Neural progenitor cell (in vitro differentiated cells): Measurements from ENCODE around the gene NXT1. TPM values are rescaled to one million over a fixed set of nuclear protein-coding genes. Genes with fewer than 3 reads are reported as not detected.

Source experiments
- DNase-seq: peaks from one replicate; pipeline ENCODE4 v3.0.0-alpha.2; 2016; ENCODE audit warnings: low spot score
- H2AFZ ChIP-seq: fragments of 200-600 bp; sonication (generic); replicated peaks from 2 replicates; pipeline ENCODE4 v1.6.1; 2016; ENCODE audit warnings: antibody characterized with exemption
- H3F3A ChIP-seq: fragments of 200-600 bp; sonication (generic); 2 replicates; pipeline ENCODE4 v1.6.1; 2016; ENCODE audit warnings: antibody characterized with exemption, low read depth
- H3K27ac ChIP-seq: fragments of 200-600 bp; sonication (generic); 2 replicates; pipeline ENCODE4 v1.5.1; 2016; ENCODE audit warnings: mild to moderate bottlenecking
- H3K27me3 ChIP-seq: fragments of 200-600 bp; sonication (generic); 2 replicates; pipeline ENCODE4 v1.6.1; 2016; ENCODE audit warnings: mild to moderate bottlenecking, moderate library complexity
- H3K36me3 ChIP-seq: fragments of 200-600 bp; sonication (generic); 2 replicates; pipeline ENCODE4 v1.5.1; 2016
- H3K4me1 ChIP-seq: fragments of 200-600 bp; sonication (generic); 2 replicates; pipeline ENCODE4 v1.6.1; 2016; ENCODE audit warnings: mixed run types
- H3K4me2 ChIP-seq: fragments of 200-600 bp; sonication (generic); 2 replicates; pipeline ENCODE4 v1.6.1; 2016
- H3K4me3 ChIP-seq: fragments of 200-600 bp; sonication (generic); 2 replicates; pipeline ENCODE4 v1.5.1; 2016
- H3K79me2 ChIP-seq: fragments of 200-600 bp; sonication (generic); 2 replicates; pipeline ENCODE4 v1.6.1; 2016; ENCODE audit warnings: low read depth
- H3K9ac ChIP-seq: fragments of 200-600 bp; sonication (generic); 2 replicates; pipeline ENCODE4 v1.6.1; 2016
- H3K9me3 ChIP-seq: fragments of 200-600 bp; sonication (generic); 2 replicates; pipeline ENCODE4 v1.5.1; 2016; ENCODE audit warnings: low read depth
- H4K20me1 ChIP-seq: fragments of 200-600 bp; sonication (generic); 2 replicates; pipeline ENCODE4 v1.6.1; 2016; ENCODE audit warnings: low read depth
- H3K27ac Mint-ChIP-seq: 3 replicates; pipeline ENCODE4 v1.8.0; 2021; ENCODE audit warnings: mixed read lengths
- H3K27me3 Mint-ChIP-seq: 2 replicates; pipeline ENCODE4 v1.8.0; 2022; ENCODE audit warnings: low read depth, mild to moderate bottlenecking, inconsistent platforms, moderate library complexity, mixed read lengths; ENCODE audit not compliant: insufficient read depth
- H3K36me3 Mint-ChIP-seq: 3 replicates; pipeline ENCODE4 v1.8.0; 2021; ENCODE audit warnings: mixed read lengths
- H3K4me1 Mint-ChIP-seq: 3 replicates; pipeline ENCODE4 v1.8.0; 2021; ENCODE audit warnings: mixed read lengths
- H3K4me3 Mint-ChIP-seq: 3 replicates; pipeline ENCODE4 v1.8.0; 2021; ENCODE audit warnings: mild to moderate bottlenecking, moderate library complexity, mixed read lengths
- H3K9me3 Mint-ChIP-seq: 3 replicates; pipeline ENCODE4 v1.8.0; 2020; ENCODE audit warnings: mixed read lengths
- CTCF ChIP-seq: fragments of 200-600 bp; sonication (generic); IDR thresholded peaks from 2 replicates; pipeline ENCODE4 v1.5.1; 2017; ENCODE audit warnings: antibody characterized with exemption, mild to moderate bottlenecking
- EZH2 ChIP-seq: fragments of 200-600 bp; sonication (generic); IDR thresholded peaks from 2 replicates; pipeline ENCODE4 v1.6.1; 2017; ENCODE audit warnings: antibody characterized with exemption, mild to moderate bottlenecking, moderate library complexity
- EZH2phosphoT487 ChIP-seq: fragments of 200-600 bp; sonication (generic); IDR thresholded peaks from 2 replicates; pipeline ENCODE4 v1.6.1; 2017; ENCODE audit warnings: antibody characterized with exemption
- total RNA-seq: library from RNA; depleted of rRNA; stranded (reverse); fragments of >200 nt; gene quantifications from 2 replicates; pipeline ENCODE4 v1.2.3, GENCODE V29; 2015; ENCODE audit warnings: low replicate concordance

The NXT1 gene
- total RNA-seq, 1 donor from 2014 or later: 14.6 TPM

DNA sequence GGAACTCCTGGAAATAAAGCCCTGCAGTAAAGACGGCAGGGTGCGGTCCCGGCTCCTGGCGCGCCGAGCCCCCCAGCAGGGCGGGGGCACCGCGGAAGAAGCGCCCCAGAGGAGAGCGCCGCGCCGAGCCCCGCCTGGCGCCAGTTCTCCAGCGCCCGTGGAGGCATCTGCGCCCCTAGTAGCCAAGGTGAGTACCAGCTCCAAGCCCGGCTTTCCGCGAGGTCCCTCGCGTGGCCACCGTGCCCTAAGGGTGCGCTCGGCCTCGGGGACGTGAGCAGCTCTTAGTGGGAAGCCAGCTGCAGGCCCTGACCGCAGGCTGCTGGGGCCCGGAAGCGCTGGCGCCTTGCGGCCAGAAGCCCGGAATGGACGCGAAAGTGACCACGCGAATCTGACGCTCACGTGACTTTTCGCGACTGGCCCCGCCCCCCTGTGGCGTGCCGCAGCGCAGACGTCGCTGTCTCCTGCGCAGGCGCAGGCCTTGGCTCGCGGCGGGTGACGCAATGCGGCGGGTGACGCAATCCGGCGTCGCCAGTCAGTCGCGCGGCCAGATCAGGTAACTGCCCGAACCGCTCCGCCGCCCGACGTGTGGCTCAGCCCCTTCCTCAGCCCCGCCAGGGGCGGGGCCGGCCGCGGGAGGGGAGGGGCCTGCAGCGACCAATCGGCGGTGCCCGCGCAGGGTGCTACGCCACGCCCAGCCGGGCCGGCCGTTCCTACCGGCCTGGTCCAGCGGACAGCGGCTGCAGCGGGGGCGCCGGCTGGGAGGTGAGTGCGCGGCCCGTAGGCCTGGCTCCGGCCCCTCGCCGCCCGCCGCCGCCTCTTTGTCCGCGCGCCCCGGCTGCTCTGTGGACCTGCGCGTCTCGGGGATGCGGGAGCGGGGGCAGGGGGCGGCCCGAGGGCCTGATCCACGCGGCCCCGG, 11.1 kb downstream of the NXT1 start, which contains the start of gene GZF1:
Gene GZF1 (plus strand): TSS at position 707 of the 916 bp plus-strand sequence. CDS start 2,202 bp downstream, outside the sequence.
- Histone ChIP-seq H3K4me3 (peak within 1 kb of the TSS; percentile 78), H3K9ac (peak within 1 kb of the TSS; percentile 98), H3K27ac (peak within 1 kb of the TSS; percentile 96), H3K4me1 (peaks cover 24% of the 10 kb centered on the region), H4K20me1 (peaks cover 42% of the 10 kb centered on the region), H3K9me3 (no peaks in the 10 kb centered on the region), H3K4me2 (peak within 1 kb of the TSS; percentile 95), H3K79me2 (peaks cover 44% of the 10 kb centered on the region), H3K36me3 (no peaks in the 10 kb centered on the region), H3K27me3 (no peaks in the 10 kb centered on the region), H3F3A (peaks cover 19% of the 10 kb centered on the region), H2AFZ (peak within 1 kb of the TSS; percentile 74)
- DNase-seq: peak; percentile 99
- no peaks in the 10 kb centered on the region for H3K9me3 Mint-ChIP-seq
- H3K4me1 Mint-ChIP-seq: peaks cover 34% of the 10 kb centered on the region
- H3K36me3 Mint-ChIP-seq: peaks cover 14% of the 10 kb centered on the region
- H3K4me3 Mint-ChIP-seq: peak within 1 kb of the TSS; percentile 95
- peak within 1 kb of the TSS; percentile 90 for H3K27ac Mint-ChIP-seq
- no peak for TF ChIP-seq EZH2phosphoT487
- peaks cover 2% of the 10 kb centered on the region for H3K27me3 Mint-ChIP-seq

- Histone ChIP-seq H3K9me3 (no peaks in the 10 kb centered on the region), H3F3A (peaks cover 10% of the 10 kb centered on the region), H3K27ac (peak overlapping the region; percentile 96), H3K36me3 (no peaks in the 10 kb centered on the region), H3K79me2 (peaks cover 53% of the 10 kb centered on the region), H3K9ac (peak overlapping the region; percentile 98), H3K27me3 (no peaks in the 10 kb centered on the region), H3K4me3 (peak overlapping the region; percentile 78), H2AFZ (peak overlapping the region; percentile 46), H4K20me1 (peaks cover 51% of the 10 kb centered on the region), H3K4me2 (peak overlapping the region; percentile 89), H3K4me1 (peaks cover 19% of the 10 kb centered on the region)
- Mint-ChIP-seq H3K9me3 (no peaks in the 10 kb centered on the region), H3K27me3 (peaks cover 2% of the 10 kb centered on the region), H3K4me3 (peak overlapping the region; percentile 95), H3K27ac (peak overlapping the region; percentile 90), H3K36me3 (peaks cover 14% of the 10 kb centered on the region), H3K4me1 (peaks cover 36% of the 10 kb centered on the region)
- DNase-seq: peak; percentile 73
- no peak for TF ChIP-seq CTCF
- no peak for TF ChIP-seq EZH2
- no peak for TF ChIP-seq EZH2phosphoT487
Observed at GRCh38 chr20:23362392-23363256, 12.0 kb downstream of the NXT1 start.

DNA sequence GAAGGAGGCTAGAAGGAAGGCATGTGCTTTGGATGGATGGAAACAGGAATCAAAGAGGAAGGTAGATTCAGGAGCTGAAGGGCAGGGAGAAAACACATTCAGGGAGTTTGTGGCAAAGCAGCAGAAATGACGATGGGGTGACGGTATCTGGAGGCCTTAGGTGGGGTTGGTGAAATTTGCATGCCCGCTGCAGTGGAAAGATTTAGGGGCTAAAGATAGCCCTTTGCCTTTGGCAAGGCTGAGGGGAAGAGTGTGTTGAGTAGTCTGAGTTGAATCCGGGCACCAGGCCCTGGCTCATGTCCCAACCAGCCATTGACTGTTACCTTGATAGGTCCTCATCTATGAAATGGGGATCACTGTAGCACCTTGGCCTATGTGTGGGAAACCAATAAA, 12.7 kb downstream of the NXT1 start:
- DNase-seq: no peak
- H3F3A ChIP-seq: peaks cover 7% of the 10 kb centered on the region

More for the DNA sequence above, 12.7 kb downstream of the NXT1 start:
- peak overlapping the region; percentile 89 for H3K4me2 ChIP-seq
- peaks cover 59% of the 10 kb centered on the region for H3K79me2 ChIP-seq
- H3K9me3 ChIP-seq: no peaks in the 10 kb centered on the region
- Mint-ChIP-seq H3K4me1 (peaks cover 36% of the 10 kb centered on the region), H3K4me3 (peak overlapping the region; percentile 95), H3K36me3 (peaks cover 14% of the 10 kb centered on the region), H3K9me3 (no peaks in the 10 kb centered on the region), H3K27me3 (no peaks in the 10 kb centered on the region), H3K27ac (no peak overlapping the region)
- H3K36me3 ChIP-seq: no peaks in the 10 kb centered on the region
- peaks cover 19% of the 10 kb centered on the region for H3K4me1 ChIP-seq
- no peak overlapping the region for H2AFZ ChIP-seq
- peak overlapping the region; percentile 78 for H3K4me3 ChIP-seq
- no peaks in the 10 kb centered on the region for H3K27me3 ChIP-seq
- TF ChIP-seq EZH2phosphoT487: no peak
- TF ChIP-seq CTCF: no peak
- TF ChIP-seq EZH2: no peak
- H3K9ac ChIP-seq: peak overlapping the region; percentile 98
- H3K27ac ChIP-seq: no peak overlapping the region
- H4K20me1 ChIP-seq: peaks cover 53% of the 10 kb centered on the region
